Uterus (tissue), 2 donors: ENCODE data around the gene TSHZ1.

Source experiments
- POLR2A ChIP-seq, 2 donors: fragments of 450-650 bp; IDR thresholded peaks; one replicate each; pipeline ENCODE4 v1.6.1; 2016; ENCODE audit warnings: antibody characterized with exemption in 2 of 2, mild to moderate bottlenecking in 1 of 2, moderate library complexity in 1 of 2
- TF ChIP-seq, protein P1 (sequence below), 4 experiments: fragments of 200-600 bp in 2 of 4; fragments of 450-650 bp in 2 of 4; sonication (generic) in 2 of 4; IDR thresholded peaks; one replicate each; pipeline ENCODE4 v1.5.1; 2016 to 2019; ENCODE audit warnings: antibody characterized with exemption in 4 of 4, mild to moderate bottlenecking in 2 of 4, moderate library complexity in 1 of 4

DNA sequence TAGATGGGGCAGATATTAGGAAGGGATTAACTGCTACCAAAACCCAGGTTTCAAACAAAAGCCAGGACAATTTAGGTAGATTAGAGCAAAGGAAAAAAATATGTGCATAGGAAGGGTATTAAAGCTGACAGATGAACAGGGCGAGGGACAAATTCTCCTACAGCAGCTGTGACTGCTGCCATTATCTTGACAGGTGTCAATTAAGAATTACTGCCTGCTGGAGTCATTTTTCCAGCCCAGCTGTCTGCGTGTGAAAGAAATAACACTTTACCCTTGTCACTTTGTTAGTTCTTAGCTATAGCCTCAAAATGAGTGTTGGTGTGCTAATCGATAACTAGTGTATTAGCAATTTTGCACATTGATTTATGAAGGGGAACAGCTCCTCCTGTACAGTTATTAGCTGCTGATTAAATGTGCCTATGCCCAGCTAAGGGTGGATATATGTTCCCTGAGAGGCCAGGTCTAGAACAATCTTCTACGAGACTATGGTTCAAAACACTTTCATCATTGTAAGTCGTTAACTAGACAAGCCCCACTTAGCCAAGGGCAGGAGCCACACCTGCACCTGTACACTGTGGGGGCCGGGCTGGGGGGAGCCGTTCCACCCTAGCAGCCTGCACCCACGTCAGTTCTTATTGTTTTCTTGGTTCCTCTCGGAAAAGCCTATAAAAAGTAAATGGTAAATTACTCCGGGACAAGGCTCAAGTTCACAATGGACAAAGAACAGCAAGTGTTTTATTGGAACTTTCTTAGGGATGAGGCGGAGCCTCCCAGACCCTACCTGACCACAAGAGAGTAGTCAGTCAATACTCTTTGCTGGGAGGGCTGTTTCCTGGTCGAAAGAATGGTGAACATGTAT is 7.7 kb downstream of the TSHZ1 start:
- TF ChIP-seq, protein P1, sequence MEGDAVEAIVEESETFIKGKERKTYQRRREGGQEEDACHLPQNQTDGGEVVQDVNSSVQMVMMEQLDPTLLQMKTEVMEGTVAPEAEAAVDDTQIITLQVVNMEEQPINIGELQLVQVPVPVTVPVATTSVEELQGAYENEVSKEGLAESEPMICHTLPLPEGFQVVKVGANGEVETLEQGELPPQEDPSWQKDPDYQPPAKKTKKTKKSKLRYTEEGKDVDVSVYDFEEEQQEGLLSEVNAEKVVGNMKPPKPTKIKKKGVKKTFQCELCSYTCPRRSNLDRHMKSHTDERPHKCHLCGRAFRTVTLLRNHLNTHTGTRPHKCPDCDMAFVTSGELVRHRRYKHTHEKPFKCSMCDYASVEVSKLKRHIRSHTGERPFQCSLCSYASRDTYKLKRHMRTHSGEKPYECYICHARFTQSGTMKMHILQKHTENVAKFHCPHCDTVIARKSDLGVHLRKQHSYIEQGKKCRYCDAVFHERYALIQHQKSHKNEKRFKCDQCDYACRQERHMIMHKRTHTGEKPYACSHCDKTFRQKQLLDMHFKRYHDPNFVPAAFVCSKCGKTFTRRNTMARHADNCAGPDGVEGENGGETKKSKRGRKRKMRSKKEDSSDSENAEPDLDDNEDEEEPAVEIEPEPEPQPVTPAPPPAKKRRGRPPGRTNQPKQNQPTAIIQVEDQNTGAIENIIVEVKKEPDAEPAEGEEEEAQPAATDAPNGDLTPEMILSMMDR (IDR thresholded peaks at IDR 0.05) = no peak
- TF ChIP-seq POLR2A (IDR thresholded peaks at IDR 0.05) = no peak
